Large intestine (tissue), 12 donors: ENCODE measurements around the gene FASTKD1. TPM values are rescaled to one million over a fixed set of nuclear protein-coding genes. Genes with fewer than 3 reads are reported as not detected.
"Not testable (repeated sequence)": the region's sequence is repeated elsewhere in the genome, so short reads cannot be mapped to it uniquely, and the experiment has no call there.

Source experiments
- DNase-seq, 2 donors: peaks; one replicate each; pipeline versions ENCODE4 v3.0.0 to v3.0.0-alpha.2; 2013
- H3K27ac ChIP-seq: one replicate; pipeline ENCODE4 v1.5.1; 2013; ENCODE audit warnings: low read length
- H3K27me3 ChIP-seq: 2 replicates; pipeline ENCODE4 v1.6.1; 2013; ENCODE audit warnings: low read length; ENCODE audit not compliant: control insufficient read depth, insufficient read depth
- H3K36me3 ChIP-seq: 2 replicates; pipeline ENCODE4 v1.6.1; 2013; ENCODE audit warnings: low read length; ENCODE audit not compliant: control insufficient read depth, insufficient read depth
- H3K4me1 ChIP-seq: one replicate; pipeline ENCODE4 v1.6.1; 2013; ENCODE audit warnings: low read length; ENCODE audit not compliant: control insufficient read depth, insufficient read depth
- H3K4me3 ChIP-seq: one replicate; pipeline ENCODE4 v1.5.1; 2013; ENCODE audit warnings: low read length
- H3K9me3 ChIP-seq: one replicate; pipeline ENCODE4 v1.6.1; 2013; ENCODE audit warnings: mild to moderate bottlenecking, low read depth, low read length, moderate library complexity; ENCODE audit not compliant: control insufficient read depth
- WGBS: methylation state at CpG from one replicate; pipeline ENCODE4 v1.1.5; 2013; ENCODE audit warnings: low lambda C conversion rate; ENCODE audit not compliant: insufficient coverage; 5-methylcytosine and 5-hydroxymethylcytosine counted together
- long read RNA-seq, 11 donors: transcript quantifications; one replicate each; lab custom pipeline, GENCODE V29; 2026
- polyA plus RNA-seq: library from polyadenylated mRNA; unstranded; fragments of 120-200 nt; gene quantifications from one replicate; pipeline ENCODE4 v1.2.1, GENCODE V29; 2013

Gene FASTKD1, protein sequence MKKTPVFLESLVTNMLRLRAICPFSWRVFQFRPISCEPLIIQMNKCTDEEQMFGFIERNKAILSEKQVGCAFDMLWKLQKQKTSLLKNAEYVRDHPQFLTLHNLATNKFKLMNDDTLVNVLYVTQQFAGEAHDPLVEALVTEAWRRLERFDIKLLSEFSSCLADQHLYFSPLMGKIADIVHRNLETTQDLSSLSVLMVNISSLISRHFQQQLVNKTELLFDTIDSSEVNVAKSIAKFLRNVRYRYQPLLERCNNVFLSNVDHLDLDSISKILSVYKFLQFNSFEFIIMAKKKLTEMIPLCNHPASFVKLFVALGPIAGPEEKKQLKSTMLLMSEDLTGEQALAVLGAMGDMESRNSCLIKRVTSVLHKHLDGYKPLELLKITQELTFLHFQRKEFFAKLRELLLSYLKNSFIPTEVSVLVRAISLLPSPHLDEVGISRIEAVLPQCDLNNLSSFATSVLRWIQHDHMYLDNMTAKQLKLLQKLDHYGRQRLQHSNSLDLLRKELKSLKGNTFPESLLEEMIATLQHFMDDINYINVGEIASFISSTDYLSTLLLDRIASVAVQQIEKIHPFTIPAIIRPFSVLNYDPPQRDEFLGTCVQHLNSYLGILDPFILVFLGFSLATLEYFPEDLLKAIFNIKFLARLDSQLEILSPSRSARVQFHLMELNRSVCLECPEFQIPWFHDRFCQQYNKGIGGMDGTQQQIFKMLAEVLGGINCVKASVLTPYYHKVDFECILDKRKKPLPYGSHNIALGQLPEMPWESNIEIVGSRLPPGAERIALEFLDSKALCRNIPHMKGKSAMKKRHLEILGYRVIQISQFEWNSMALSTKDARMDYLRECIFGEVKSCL
- 33.9 TPM for polyA plus RNA-seq
- long read RNA-seq, donor 1, partial matches to known transcripts = 0 of 3 reads
- long read RNA-seq, donor 1, other reads (novel, unspliced or antisense) = 0 of 3 reads
- long read RNA-seq, donor 2, partial matches to known transcripts = 338 of 438 reads
- long read RNA-seq, donor 2, other reads (novel, unspliced or antisense) = 97 of 438 reads
- long read RNA-seq, donor 3 = 0 reads
- long read RNA-seq, donor 4, partial matches to known transcripts = 0 of 1 reads
- long read RNA-seq, donor 4, other reads (novel, unspliced or antisense) = 0 of 1 reads
- long read RNA-seq, donor 5, partial matches to known transcripts = 0 of 3 reads
- long read RNA-seq, donor 5, other reads (novel, unspliced or antisense) = 0 of 3 reads
- long read RNA-seq, donor 6, partial matches to known transcripts = 0 of 1 reads
- long read RNA-seq, donor 6, other reads (novel, unspliced or antisense) = 0 of 1 reads
- long read RNA-seq, donor 7, partial matches to known transcripts = 0 of 2 reads
- long read RNA-seq, donor 7, other reads (novel, unspliced or antisense) = 0 of 2 reads
- long read RNA-seq, donor 8, partial matches to known transcripts = 315 of 374 reads
- long read RNA-seq, donor 8, other reads (novel, unspliced or antisense) = 54 of 374 reads
- long read RNA-seq, donor 9, partial matches to known transcripts = 0 of 1 reads
- long read RNA-seq, donor 9, other reads (novel, unspliced or antisense) = 0 of 1 reads
- long read RNA-seq, donor 10, partial matches to known transcripts = 243 of 289 reads
- long read RNA-seq, donor 10, other reads (novel, unspliced or antisense) = 46 of 289 reads
- long read RNA-seq, donor 11, partial matches to known transcripts = 158 of 182 reads
- long read RNA-seq, donor 11, other reads (novel, unspliced or antisense) = 23 of 182 reads

DNA sequence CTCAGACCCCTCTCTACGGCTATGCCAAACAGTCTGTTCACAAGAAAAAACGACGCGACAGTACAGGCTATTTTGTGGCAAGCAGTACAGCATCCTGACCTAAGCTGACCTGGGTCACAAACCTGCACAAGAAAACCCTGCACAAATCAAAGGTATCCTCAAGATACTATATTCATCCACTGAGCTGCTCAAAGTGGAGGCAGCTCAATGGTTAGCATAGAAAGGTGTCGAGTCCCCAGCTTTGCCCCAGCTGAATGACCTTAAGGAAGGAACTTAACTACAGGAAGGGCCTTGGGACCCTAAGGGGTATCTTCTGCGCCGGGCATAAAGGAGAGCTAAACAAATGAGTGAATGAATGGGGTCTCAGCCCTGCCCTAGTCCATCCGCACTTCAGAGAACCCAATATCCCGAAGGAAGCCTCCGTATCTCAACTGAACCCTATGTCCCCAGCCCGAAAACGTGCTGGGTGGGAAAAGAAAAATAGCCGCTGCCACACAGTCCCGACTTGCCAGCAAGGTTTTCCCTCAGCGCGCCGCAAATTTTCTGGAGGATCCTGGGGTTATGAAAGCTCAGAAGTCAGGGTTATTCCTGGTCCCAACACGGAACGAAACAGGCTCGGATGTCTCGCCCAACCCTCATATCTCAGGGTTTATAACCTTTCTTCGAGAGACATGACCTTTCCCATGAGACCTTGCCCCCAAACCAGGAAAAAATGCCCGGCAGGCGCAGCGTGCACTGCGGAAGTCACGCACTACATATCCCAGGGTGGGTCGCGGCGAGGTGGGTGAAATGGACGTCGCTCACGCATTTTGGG lies at the start of gene FASTKD1:
FASTKD1 (minus strand) TSS at position 706 of the 814 bp plus-strand sequence. CDS start 1,836 bp downstream, outside the sequence.
- H3K9me3 ChIP-seq = peaks cover 3% of the 10 kb centered on the region
- H3K36me3 ChIP-seq = peaks cover 2% of the 10 kb centered on the region
- H3K4me3 ChIP-seq = peak within 1 kb of the TSS; percentile 81

DNA sequence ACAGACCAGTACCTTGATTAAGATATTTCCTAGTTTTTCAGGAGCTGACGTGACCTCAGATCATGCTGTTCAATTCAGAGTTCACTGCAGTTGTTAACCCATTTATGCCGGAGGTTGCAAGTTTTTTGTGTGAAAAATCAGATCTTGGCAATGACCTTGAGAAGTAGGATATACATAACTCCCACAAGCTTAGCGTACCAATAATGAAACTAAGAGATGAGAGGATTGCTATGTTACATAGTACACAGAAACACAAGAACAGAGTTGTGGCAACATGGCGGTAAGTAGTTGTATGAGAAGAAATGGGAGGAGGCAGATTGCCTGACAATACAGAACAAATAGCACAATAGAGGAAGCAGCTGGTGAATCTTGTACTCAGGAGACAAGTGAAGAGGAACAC lies 49.6 kb upstream of the FASTKD1 start:
- no peak overlapping the region for H3K4me3 ChIP-seq
- H3K27ac ChIP-seq = no peak overlapping the region
- H3K9me3 ChIP-seq = no peaks in the 10 kb centered on the region
- 100% methylated on average over 1 of the region's 4 CpGs for WGBS
- H3K27me3 ChIP-seq = no peaks in the 10 kb centered on the region
- DNase-seq = no peak
- H3K36me3 ChIP-seq = peaks cover 43% of the 10 kb centered on the region
- no peaks in the 10 kb centered on the region for H3K4me1 ChIP-seq

More for the DNA sequence above, at the start of gene FASTKD1:
- no CpG with 5 or more reads among the region's 33 CpGs for WGBS
- no peaks in the 10 kb centered on the region for H3K27me3 ChIP-seq
- no peaks in the 10 kb centered on the region for H3K4me1 ChIP-seq
- DNase-seq = peak; percentile 94 to 96
- peak within 1 kb of the TSS; percentile 77 for H3K27ac ChIP-seq

GRCh38 chr2:169620509-169620908 lies 46.8 kb upstream of the FASTKD1 start:
- no peaks in the 10 kb centered on the region for H3K9me3 ChIP-seq
- DNase-seq = no peak
- no peaks in the 10 kb centered on the region for H3K27me3 ChIP-seq
- H3K36me3 ChIP-seq = peaks cover 31% of the 10 kb centered on the region
- no peaks in the 10 kb centered on the region for H3K4me1 ChIP-seq
- no peak overlapping the region for H3K4me3 ChIP-seq
- no peak overlapping the region for H3K27ac ChIP-seq
- WGBS = 78% methylated on average over 1 of the region's 1 CpG

GRCh38 chr2:169619946-169620345 lies 46.3 kb upstream of the FASTKD1 start:
- Histone ChIP-seq H3K9me3 (no peaks in the 10 kb centered on the region), H3K36me3 (peaks cover 34% of the 10 kb centered on the region)
- 100% methylated on average over 2 of the region's 3 CpGs for WGBS

DNA sequence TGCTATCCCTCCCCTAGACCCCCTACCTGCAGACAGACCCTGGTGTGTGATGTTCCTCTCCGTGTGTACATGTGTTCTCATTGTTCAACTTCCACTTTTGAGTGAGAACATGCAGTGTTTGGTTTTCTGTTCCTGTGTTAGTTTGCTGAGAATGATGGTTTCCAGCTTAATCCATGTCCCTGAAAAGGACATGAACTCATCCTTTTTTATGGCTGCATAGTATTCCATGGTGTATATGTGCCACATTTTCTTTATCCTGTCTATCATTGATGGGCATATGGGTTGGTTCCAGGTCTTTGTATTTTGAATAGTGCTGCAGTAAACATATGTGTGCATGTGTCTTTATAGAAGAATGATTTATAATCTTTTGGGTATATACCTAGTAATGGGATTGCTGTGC lies 42.3 kb upstream of the FASTKD1 start:
- H3K4me1 ChIP-seq, H3K9me3 ChIP-seq, DNase-seq, H3K4me3 ChIP-seq, H3K27ac ChIP-seq, H3K27me3 ChIP-seq: not testable (repeated sequence)
- H3K36me3 ChIP-seq = peaks cover 38% of the 10 kb centered on the region
- WGBS = no CpG with 5 or more reads among the region's 1 CpG

More at GRCh38 chr2:169619946-169620345, 46.3 kb upstream of the FASTKD1 start:
- Histone ChIP-seq H3K4me1 (no peaks in the 10 kb centered on the region), H3K27ac (no peak overlapping the region), H3K4me3 (no peak overlapping the region), H3K27me3 (no peaks in the 10 kb centered on the region)
- DNase-seq = no peak

DNA sequence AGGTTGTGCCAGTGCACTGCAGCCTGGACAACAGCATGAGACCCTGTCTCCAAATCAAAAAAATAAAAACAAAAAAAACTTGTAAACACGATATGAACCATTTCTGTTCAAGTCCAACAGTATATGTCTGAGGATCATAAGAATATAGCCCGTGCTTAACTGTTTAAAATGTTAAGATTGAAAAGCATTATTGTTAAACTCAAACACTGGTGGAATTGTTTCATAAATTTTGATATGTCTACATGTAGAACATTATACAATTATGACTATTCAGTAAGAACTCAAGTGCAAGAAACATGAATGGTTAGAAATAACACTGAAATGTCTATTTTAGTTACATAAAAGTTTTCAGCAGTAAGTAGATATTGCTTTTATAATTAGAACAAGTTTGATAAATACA lies 40.2 kb upstream of the FASTKD1 start:
- Histone ChIP-seq H3K36me3 (peaks cover 47% of the 10 kb centered on the region), H3K27ac (no peak overlapping the region), H3K4me1 (no peaks in the 10 kb centered on the region), H3K27me3 (no peaks in the 10 kb centered on the region), H3K4me3 (no peak overlapping the region), H3K9me3 (no peaks in the 10 kb centered on the region)
- DNase-seq = no peak
- 87% methylated on average over 2 of the region's 2 CpGs for WGBS

- H3K4me3 ChIP-seq = no peak overlapping the region
- no peaks in the 10 kb centered on the region for H3K9me3 ChIP-seq
- WGBS = no CpG with 5 or more reads among the region's 2 CpGs
- H3K4me1 ChIP-seq = no peaks in the 10 kb centered on the region
- H3K27ac ChIP-seq = no peak overlapping the region
- no peaks in the 10 kb centered on the region for H3K27me3 ChIP-seq
- H3K36me3 ChIP-seq = peaks cover 60% of the 10 kb centered on the region
- DNase-seq = no peak
These were observed 35.6 kb upstream of the FASTKD1 start for GRCh38 chr2:169609264-169609663.

DNA sequence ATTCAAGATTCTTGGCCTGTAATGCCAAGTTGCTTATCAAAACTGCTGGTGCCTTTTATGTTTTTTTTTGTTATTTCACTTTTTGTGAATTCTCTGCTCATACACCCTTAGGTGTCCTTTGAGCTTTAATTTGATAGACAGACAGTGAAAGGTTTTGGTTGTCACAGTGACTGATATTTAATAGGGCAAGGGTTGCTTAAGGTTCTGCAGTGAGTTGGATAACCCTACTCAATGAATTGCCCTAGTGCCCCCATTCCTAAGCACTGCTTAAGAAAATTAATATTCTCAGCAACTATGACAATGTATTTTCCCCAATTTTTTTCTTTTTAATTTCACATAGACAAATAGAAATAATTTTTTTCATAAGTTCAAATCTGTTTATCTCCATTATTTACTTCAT lies 25.9 kb upstream of the FASTKD1 start:
- peaks cover 5% of the 10 kb centered on the region for H3K36me3 ChIP-seq
- H3K27ac ChIP-seq = no peak overlapping the region
- no peaks in the 10 kb centered on the region for H3K4me1 ChIP-seq
- no peak for DNase-seq
- H3K27me3 ChIP-seq = no peaks in the 10 kb centered on the region
- H3K9me3 ChIP-seq = no peaks in the 10 kb centered on the region
- H3K4me3 ChIP-seq = no peak overlapping the region

GRCh38 chr2:169598982-169599381 lies 25.3 kb upstream of the FASTKD1 start:
- H3K27me3 ChIP-seq = no peaks in the 10 kb centered on the region
- no peaks in the 10 kb centered on the region for H3K9me3 ChIP-seq
- H3K4me3 ChIP-seq = no peak overlapping the region
- H3K4me1 ChIP-seq = no peaks in the 10 kb centered on the region
- DNase-seq = no peak
- no peaks in the 10 kb centered on the region for H3K36me3 ChIP-seq
- no peak overlapping the region for H3K27ac ChIP-seq
- WGBS = 100% methylated on average over 1 of the region's 2 CpGs
